GM21367 (cell line): Measurements from ENCODE around the gene MMP8.
"Not testable (repeated sequence)": the region's sequence is repeated elsewhere in the genome, so short reads cannot be mapped to it uniquely, and the experiment has no call there.

Experiments used
- ATAC-seq: cut with Tn5 transposase; IDR thresholded peaks from one replicate; pipeline ENCODE4 v1.9.1; 2021; ENCODE audit not compliant: unreplicated experiment

MMP8 gene, protein sequence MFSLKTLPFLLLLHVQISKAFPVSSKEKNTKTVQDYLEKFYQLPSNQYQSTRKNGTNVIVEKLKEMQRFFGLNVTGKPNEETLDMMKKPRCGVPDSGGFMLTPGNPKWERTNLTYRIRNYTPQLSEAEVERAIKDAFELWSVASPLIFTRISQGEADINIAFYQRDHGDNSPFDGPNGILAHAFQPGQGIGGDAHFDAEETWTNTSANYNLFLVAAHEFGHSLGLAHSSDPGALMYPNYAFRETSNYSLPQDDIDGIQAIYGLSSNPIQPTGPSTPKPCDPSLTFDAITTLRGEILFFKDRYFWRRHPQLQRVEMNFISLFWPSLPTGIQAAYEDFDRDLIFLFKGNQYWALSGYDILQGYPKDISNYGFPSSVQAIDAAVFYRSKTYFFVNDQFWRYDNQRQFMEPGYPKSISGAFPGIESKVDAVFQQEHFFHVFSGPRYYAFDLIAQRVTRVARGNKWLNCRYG

GRCh38 chr11:102724904-102725500 lies at the start of gene MMP8:
Gene MMP8 (minus strand): TSS chr11:102724954. CDS start chr11:102724855, 99 bp downstream.
- no peak for ATAC-seq

DNA sequence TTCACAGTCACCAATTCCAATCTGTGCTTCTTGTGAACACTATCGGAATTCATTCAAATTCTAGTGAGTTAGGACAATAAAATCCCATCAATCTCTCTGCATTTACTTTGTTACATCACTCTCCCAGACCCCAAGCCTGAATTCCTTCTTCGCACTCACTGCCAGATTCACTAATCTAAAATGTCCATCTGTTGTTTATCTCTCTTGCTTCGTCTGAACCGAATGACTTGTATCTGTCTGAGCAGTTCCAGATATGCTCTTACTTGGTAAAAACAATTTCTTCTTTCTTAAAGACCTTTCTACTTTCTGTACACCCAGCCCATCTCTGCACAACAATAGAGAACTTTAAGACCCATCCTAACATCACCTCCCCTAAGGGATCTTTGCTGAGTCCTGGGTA lies 48.6 kb upstream of the MMP8 start:
- ATAC-seq: no peak

DNA sequence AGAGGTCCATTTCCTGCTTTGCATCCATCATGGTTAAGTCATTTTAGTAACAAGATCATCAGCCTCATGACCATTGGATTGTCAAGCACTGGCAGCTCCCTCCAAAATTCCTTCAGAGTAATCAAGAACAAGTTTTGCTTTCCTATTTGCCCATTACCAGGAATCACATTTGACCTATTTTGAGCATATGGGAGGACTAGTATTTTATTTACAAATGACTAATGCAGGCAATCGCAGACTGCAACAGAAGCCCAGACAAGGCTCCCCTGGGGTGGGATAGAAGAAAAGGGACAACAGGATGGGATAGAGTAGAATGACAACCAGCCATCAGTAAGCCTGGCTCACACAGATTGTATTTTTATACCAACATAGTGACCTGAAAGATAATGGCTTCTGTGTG lies 46.6 kb upstream of the MMP8 start:
- ATAC-seq: no peak

GRCh38 chr11:102770191-102770590 lies 45.4 kb upstream of the MMP8 start:
- ATAC-seq: no peak

- ATAC-seq: no peak
Observed at GRCh38 chr11:102767800-102768199, 43.0 kb upstream of the MMP8 start.

DNA sequence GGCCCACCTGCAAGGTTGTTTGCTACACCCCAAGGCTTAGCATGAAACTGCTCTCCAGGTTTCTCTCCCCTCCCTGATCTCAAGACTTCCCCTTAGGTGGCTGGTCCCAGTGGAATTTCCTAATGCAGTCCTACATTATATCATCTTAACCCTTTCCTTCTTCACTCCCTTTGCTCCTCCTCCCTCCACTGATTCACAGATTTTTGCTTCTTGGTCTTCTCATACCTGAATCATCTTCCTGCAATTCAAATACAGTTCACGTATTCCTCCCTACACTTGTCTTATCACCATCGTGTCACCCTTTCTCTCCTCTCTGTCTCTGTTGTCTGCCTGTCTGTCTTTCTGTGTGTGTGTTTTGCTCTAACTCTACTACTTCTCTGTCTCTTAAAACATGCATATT lies 38.7 kb upstream of the MMP8 start:
- no peak for ATAC-seq

GRCh38 chr11:102762361-102762767 lies 37.6 kb upstream of the MMP8 start:
- no peak for ATAC-seq

DNA sequence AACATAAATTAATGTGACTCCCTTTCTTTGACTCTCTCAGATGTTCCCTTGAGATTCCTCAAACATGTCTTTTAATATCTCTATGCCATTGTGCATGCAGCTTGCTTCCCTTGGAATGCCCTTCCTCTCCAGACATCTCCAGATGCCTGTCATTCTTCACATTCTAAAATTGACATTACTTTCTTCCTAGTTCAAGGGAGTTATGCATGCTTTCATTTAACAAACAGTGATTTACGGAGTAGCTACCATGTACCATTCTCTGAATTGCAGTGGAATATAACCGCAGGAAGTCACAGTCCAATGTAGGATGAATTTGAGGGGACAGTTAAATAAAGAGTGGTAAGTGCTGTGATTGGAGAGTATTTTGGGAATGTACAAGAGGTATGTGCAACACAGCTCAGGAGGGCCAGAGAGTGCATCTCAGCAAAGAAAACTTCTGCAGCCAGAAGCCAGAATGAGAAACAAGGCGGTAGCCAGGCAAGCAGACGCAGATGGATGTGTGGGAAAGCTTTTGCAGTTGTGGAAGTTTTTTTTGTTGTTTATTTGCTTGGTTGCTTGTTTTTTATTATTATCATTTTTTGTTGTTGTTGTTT lies 37.0 kb upstream of the MMP8 start:
- no peak for ATAC-seq

DNA sequence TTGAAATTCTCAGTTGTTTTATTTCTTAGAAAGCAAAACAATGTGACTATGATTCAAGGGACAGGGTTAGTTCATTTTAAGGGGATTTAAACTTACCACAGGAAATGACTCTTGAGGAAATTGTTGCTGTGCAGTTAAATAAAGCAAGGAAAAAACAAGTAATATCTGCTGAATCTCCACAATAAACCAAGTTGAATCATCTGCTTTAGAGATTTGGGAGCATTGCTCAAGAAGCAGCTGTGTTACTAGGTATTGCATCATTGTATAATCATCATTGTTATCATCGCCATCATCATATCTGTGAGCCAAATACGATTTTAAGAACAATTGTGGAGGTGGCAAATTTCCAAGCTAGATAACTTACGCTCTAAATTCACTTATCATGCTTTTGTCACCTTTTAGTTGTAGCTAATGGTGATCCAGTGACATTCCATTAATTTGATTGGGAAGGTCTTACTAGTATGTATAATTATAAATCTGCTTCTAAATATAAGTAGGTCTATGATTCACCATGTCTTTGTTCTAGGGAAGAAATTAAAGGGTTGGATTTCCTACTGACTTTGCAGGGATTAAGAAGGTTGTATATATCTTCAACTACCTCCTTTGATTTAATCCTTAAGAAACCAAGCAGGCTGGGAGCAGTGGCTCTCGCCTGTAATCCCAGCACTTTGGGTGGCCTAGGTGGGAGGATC lies 35.7 kb upstream of the MMP8 start:
- no peak for ATAC-seq

DNA sequence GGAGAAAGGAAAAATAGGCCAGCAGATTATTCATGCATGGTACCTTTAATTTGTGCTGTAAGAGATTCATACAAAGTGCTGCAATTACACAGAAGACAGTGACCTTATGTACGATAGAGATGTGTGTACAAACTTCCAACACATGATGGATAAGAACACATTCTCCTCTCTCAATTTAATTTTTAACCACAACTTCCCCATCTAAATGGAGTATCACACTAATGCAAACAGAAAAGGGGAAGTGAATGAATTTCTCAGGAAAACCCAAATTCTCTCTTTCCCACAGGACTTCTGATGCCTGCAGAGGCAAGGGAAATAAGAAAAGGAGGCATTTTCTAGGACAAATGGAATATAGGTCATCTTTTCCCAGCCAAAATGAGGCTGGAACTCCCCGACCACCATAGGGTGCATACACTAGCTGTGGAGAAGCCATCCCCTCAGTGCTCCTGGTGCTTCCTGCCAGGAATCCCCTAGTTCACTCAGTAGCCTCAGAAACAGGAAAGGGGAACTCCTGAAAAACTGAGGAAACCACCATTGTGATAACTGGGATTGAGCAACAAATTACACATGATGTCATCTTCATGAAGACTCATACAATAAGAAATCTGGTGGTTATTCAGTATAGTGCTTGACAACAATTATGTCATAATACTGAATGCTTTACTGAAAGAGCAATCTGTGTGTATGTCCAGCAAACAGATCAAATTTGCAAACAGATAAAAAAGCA lies 33.2 kb upstream of the MMP8 start:
- ATAC-seq: no peak

GRCh38 chr11:102753267-102753666 lies 28.5 kb upstream of the MMP8 start:
- no peak for ATAC-seq

GRCh38 chr11:102751673-102752072 lies 26.9 kb upstream of the MMP8 start:
- ATAC-seq: no peak

DNA sequence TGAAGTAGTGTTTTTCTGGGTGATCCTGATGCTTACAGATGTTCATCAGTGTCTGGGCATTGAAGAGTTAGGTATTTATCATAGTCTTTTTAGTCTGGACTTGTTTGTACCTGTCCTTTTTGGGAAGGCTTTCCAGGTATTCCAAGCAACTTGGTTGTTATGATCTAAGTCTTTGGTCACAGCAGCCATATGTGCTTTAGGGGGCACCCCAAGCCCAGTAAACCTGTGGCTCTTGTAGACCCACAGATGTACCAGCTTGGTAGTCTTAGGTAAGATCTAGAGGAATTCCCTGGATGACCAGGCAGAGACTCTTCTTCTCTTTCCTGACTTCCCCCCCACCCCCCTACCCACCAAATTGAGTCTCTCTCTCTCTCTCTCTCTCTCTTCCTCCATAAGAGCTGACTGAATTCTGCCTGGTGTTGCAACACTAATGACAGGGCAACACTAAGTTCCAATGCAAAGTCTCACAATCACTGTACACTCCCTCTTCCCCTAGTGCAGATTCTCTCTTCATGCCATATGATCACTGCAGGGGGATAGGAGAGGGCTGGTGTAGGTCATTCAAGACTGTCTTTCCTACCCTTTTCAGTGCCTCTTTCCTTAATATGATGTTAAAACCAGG lies 24.5 kb upstream of the MMP8 start:
- ATAC-seq: no peak

GRCh38 chr11:102746746-102747578 lies 22.2 kb upstream of the MMP8 start:
- not testable (repeated sequence) for ATAC-seq

DNA sequence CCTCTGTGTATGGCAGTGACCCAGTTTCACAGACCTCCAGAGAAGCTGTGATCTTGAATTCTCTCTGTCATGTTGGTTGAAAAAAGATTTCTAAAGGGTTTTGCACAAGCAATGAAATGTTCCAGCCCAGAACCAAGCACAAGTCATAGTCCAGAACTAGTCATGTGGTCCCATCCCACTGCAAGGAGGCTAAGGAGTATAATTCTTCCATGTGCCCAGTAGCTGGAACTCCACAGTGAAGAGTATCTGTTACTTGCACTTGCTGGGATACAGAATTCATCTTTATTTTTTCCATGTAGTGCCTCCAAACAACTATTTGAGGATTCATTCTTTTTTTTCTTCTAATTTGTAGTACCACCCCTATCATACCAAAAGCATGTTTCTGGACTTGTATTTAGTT lies 9.9 kb upstream of the MMP8 start:
- no peak for ATAC-seq

DNA sequence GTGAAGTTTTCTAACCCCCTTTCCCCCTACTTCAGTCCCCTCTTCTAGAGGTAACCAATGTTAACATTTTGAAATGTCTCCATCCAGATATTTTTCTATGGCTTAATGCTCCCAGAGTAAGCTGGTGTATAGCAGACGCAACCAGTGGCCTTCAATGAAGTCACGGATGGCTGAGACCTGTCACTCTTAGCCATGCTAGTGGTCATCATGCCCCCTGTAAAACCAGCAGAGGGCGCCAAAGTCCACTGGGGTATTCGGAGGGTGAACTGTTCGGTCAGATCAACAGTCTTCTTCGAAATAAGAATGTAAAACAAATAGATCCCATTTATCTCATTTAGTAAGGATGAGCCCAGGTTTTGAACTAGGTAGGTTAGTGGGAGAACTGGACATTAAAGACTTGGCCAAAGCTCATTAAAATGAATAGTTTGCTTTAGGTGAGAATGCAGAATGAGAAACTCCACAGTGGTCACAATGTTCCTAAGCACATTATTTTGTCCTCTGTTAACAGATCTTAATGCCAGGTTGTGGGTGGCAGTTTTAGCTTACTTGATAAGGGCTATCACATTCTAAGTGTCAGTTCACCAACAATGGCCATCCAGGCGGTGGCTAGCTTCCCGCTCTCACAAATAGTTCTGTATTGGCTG lies 8.6 kb upstream of the MMP8 start:
- ATAC-seq: peak; percentile 95

- not testable (repeated sequence) for ATAC-seq
Observed at GRCh38 chr11:102730944-102731343, 6.2 kb upstream of the MMP8 start.

DNA sequence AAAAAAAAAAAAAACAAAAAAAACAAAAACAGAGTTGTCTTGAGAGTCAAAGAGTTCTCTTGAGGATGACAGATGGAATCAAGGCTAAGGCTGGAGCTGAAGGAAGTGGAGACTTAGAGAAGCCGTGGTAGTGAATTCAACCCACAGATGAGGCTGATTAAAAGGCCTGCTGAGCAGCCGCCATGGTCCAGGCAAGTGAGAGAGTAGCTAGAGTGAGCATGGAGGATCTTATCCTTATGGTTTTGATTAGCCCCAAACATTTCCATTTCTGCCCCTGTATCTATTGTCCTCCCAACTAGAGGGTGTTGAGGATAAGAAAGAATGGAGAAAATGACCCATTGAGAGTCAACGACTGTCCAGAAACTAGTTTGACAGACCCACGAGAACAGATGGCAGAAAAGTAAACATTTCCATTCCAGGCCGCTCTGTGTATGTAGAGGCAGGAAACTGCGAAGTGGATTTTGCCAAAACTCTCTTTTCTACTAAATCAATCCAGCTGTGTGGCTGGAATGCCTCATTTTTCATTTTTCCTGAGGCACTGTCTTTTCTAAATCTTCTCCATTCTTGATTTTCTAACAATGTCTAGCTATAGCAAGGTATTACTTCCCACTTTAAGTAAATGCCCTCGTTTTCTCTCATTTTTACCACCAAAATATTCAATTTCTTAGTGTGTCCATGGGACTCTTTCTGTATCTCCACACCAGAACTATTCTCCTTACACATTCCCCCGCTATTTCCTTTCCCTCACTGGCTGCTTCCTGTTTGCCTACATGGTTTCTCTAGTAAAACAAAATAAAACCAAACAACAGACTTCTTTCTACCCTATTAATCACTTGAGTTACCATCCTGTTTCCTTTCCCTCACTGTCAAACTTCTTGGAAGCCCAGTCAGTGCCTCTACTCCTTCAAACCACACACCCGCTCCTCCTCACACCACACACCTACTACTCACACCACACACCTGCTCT lies 5.4 kb upstream of the MMP8 start:
- ATAC-seq: no peak
